ENCODE results near the gene MYO1C.
"Not testable (repeated sequence)": the region's sequence is repeated elsewhere in the genome, so short reads cannot be mapped to it uniquely, and the experiment has no call there.

Gene MYO1C, protein sequence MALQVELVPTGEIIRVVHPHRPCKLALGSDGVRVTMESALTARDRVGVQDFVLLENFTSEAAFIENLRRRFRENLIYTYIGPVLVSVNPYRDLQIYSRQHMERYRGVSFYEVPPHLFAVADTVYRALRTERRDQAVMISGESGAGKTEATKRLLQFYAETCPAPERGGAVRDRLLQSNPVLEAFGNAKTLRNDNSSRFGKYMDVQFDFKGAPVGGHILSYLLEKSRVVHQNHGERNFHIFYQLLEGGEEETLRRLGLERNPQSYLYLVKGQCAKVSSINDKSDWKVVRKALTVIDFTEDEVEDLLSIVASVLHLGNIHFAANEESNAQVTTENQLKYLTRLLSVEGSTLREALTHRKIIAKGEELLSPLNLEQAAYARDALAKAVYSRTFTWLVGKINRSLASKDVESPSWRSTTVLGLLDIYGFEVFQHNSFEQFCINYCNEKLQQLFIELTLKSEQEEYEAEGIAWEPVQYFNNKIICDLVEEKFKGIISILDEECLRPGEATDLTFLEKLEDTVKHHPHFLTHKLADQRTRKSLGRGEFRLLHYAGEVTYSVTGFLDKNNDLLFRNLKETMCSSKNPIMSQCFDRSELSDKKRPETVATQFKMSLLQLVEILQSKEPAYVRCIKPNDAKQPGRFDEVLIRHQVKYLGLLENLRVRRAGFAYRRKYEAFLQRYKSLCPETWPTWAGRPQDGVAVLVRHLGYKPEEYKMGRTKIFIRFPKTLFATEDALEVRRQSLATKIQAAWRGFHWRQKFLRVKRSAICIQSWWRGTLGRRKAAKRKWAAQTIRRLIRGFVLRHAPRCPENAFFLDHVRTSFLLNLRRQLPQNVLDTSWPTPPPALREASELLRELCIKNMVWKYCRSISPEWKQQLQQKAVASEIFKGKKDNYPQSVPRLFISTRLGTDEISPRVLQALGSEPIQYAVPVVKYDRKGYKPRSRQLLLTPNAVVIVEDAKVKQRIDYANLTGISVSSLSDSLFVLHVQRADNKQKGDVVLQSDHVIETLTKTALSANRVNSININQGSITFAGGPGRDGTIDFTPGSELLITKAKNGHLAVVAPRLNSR

DNA sequence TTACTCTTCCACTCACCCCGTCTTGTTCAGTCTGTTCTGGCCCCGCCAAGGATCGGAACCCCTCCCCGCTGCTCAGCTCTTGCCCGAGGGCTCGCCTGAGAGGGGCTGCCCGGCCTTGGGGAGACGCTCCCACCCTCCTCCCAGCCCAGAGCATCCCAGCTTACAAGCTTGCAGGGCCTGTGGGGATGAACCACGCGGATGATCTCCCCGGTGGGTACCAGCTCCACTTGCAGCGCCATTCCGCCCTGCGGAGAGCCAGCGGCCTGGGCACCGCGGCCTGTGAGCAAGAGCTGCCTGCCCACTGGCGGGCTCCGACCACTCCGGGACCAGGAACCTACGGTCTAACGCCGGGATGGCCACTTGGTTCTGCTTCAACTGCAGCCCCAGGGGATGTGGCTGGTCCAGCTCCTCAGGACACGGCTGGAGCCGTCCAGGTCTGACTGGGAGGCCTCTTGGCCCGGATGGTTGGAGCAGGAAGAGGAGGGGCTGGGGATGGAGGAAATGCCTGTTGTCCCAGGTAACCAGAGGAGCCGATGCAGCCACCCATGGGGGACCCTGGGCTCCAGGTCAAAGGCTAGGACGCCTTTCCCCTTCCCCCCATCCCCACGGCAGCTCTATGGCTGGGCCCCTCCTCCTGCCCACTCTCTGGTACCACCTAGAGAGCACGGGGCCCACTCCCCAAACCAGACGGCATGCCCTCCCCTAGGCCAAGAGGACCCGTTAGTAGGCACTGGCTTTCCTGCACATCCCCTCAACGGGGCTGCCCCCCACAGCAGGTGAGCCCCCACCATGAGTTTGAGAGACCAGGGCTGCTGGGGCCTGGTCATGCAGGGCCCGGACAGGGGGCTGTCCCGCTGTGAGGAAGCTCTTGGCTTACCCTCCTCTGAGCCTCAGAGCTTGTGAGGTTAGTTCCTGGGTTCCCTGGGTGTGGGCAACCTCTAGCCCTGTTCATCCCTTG lies at the start of gene MYO1C:
Gene MYO1C (minus strand): TSS at position 438 of the 958 bp plus-strand sequence. CDS start 199 bp downstream, at position 239.
- DNase-seq (ENCODE audit: low read depth), result no peak

- no peak for DNase-seq (ENCODE audit: low read depth)
Observed at GRCh38 chr17:1541367-1541904, 49.0 kb upstream of the MYO1C start.

GRCh38 chr17:1539811-1540210 lies 47.3 kb upstream of the MYO1C start:
- no peak for DNase-seq (ENCODE audit: low read depth)

- no peak for DNase-seq (ENCODE audit: low read depth)
Observed at GRCh38 chr17:1535737-1536136, 43.3 kb upstream of the MYO1C start.

DNA sequence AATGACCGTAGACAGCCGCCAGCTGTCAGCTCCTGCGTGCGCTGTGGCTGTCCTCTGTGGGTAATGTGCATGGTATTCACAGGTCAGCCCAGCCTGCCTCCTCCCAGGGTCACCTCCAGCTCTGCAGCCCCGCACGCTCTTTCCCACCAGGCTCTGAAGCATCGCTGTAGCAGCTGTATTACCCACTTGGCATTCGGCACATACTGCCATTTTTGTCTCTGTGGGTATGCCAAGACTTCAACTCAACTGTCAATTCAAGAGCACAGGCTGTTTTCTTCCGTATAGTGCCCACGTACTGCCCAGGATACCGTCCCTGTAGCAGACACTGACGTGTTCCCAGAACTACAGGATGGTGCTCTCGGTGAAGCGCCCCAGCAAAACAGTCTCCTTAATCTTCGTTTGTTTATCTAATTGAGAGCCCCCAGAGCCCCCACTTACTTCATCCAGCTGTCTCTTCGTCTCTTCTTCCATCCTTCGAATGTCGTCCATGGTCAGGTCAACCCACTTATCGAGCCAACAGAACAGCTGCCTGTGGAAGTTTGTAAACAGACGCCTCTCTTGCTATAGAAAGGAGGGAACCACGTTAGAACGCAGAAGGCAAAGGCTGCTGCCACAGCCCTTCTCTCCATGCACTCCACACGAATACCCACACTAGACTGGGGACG lies 41.3 kb upstream of the MYO1C start:
- no peak for DNase-seq (ENCODE audit: low read depth)

GRCh38 chr17:1532836-1533602 lies 40.5 kb upstream of the MYO1C start:
- peak; percentile 39 for DNase-seq (ENCODE audit: low read depth)

- DNase-seq (ENCODE audit: low read depth), result no peak
Observed at GRCh38 chr17:1529863-1530262, 37.4 kb upstream of the MYO1C start.

GRCh38 chr17:1526876-1527275 lies 34.4 kb upstream of the MYO1C start:
- DNase-seq (ENCODE audit: low read depth), result not testable (repeated sequence)

GRCh38 chr17:1522626-1523025 lies 30.1 kb upstream of the MYO1C start:
- DNase-seq (ENCODE audit: low read depth), result no peak

DNA sequence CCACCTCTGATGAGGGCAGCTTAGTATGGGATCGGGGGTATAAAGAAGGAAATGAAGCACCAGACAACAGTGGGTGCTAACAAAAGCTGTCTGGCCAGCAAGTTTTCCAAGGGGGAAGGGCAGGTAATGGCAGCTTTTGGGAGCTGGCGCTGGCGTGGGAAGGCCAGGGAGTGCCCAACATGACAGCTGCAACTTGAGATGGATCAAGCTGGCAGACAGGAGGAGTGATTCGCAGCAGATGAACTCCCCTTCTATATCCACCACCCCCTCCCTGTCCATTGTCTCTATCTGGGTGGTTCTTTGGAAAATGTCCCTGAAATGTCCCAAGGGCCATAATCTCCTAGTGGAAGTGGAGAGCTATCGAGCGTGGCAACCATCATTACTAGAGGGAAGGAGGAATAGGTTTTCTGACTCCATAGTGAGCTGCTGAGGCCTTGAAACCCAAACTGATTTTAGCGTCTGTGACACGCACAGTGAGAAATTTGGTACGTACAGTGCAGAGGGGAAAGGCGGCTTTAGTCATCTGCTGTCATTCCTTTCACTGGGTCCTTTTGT lies 28.7 kb upstream of the MYO1C start:
- no peak for DNase-seq (ENCODE audit: low read depth)

DNA sequence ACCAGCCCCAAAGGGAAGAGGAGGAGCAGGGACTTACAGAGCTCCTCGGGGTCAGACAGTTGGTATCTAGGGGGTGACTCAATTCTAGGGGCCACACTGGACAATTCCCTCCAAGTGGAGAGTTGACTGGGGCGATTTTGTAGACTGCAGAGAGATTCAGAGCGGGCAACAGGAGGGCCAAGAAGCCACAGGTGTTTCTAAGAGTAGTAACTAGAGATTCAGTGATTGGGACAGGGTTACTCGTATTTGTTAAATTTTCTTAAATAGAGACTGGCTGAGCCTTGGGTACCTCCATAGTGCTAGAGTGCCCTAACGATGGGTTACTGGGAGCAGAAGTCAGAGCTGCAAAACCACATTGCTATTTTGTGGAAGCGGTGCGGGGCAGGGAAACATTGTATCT lies 27.2 kb upstream of the MYO1C start:
- no peak for DNase-seq (ENCODE audit: low read depth)

DNA sequence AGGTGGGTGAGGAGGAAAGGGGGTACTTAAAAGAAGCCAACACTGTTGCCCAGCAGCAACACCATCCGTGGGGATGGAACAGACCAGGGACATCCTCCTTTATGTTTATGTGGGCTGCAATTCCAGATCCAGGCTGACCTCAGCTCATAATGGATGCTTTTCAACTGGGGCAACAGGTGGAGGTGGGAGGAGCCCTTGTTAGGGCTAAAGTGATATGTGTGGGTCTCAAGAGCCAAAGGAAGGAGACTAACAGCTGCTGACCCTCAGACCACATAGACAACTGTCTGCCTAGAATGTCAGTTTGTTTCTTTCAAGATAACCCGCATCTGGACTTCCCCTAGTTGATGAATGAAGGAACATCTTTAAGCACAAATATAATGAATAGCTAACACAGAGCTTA lies 25.9 kb upstream of the MYO1C start:
- no peak for DNase-seq (ENCODE audit: low read depth)

- DNase-seq (ENCODE audit: low read depth), result peak; percentile 96
Observed at GRCh38 chr17:1516388-1517161, 24.1 kb upstream of the MYO1C start, which contains the start of gene INPP5K. TSS of gene INPP5K (minus strand) at chr17:1516612. CDS start at chr17:1516499, 113 bp downstream.

DNA sequence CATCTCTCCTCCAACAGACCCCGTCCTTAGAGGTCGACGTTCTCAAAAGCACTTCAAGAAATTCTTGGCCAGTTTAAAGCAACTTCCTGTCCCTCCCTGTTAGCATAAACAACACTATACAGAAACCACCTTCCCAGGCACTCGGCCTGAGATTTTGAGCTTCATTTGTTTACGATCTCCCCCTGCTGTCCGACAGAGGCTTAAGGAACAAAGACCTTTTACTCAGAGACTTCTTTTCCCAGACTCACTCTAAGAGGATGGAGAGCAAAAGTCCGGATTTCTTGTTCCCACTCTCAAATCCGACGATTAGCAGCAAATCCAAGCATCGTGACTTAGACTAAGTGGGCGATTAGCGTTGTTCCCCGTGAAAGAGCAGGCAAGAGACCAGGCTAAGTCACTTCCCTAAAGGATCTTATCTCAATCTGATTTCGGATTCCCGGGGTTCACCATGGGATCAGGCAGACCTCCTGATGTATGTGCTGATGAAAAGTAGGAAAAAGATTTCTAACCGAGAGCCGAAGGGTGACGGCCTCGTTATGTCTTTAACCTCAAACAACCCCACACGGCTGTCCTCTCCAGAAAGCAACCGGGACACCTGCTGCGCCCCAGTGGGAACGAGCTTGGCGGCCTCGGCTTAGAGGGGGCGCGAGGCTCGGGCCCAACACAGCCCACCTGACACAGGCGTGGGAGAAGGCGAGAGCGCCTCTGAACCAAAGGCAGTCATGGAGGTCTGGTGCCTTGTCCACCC lies 23.3 kb upstream of the MYO1C start:
- DNase-seq (ENCODE audit: low read depth), result peak; percentile 40

DNA sequence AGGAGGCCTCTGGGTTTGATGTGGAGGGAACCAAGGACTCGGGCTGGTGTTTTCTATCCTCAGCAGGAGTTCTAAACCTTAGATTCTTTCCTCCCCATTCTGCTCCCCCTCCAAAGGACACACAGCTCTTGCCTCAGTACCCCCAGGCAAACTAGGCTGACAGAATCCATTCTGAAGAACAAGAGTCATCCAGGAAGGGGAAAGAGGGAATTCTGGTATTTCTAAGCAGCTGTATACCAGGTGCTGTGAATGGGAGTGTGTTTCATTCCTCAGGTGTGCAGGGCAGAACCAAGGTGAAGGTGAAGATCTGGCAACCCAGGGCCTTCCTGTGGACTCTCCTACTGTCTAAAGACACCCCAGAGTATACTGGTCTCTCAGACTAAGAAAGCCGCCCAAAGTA lies 19.9 kb upstream of the MYO1C start:
- no peak for DNase-seq (ENCODE audit: low read depth)

DNA sequence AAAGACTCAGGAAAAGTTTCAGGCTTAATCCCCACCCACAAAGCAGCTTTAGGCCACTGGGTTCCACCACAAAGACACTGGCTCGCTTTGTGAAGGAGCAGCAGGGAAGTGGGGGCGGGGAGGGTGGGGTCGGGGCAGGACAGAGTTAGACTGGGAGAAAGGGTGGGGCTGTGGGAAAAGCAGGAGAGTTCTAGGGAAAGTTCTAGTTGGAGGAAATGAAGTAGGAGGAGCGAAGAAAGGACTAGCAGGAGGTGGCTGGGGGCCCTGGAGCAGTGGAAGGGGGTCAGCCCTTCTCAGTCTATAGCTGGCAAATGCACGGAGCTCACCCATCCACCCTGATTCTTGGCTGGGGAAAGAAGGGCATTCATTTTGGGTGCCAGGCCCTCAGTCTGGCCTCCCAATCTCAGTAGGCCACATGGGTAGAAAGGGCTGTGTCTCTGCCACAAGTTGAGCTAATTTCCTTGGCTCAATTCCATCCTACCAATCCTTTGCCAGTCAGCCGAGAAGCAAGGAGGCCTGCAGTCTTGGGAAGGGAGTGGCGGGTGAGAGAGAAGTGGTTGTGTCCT lies 19.4 kb upstream of the MYO1C start:
- no peak for DNase-seq (ENCODE audit: low read depth)

- DNase-seq (ENCODE audit: low read depth), result no peak
Observed at GRCh38 chr17:1511290-1511689, 18.8 kb upstream of the MYO1C start.

All from activated T-cell treated with anti-CD3 and anti-CD28 coated beads for 1 hour (primary cell).